Lung (tissue), 12 donors: ENCODE results near the gene TTC31. TPM values are rescaled to one million over a fixed set of nuclear protein-coding genes. Genes with fewer than 3 reads are reported as not detected.

Experiments used
- ATAC-seq: fragments of 200-7000 bp; cut with Tn5 transposase; one replicate; pipeline ENCODE4 v1.9.1; 2020; ENCODE audit warnings: moderate number of reproducible peaks; ENCODE audit not compliant: insufficient read depth, low FRiP score
- DNase-seq, 3 donors: peaks; one replicate each; pipeline ENCODE4 v3.0.0-alpha.2; 2013 to 2017
- H3K27ac ChIP-seq, 2 donors: one replicate each; pipeline ENCODE4 v1.5.1; 2013; ENCODE audit warnings: mild to moderate bottlenecking in 2 of 2, moderate library complexity in 2 of 2, control low read depth in 1 of 2, inconsistent platforms in 1 of 2, low read depth in 1 of 2, low read length in 1 of 2
- H3K27me3 ChIP-seq, 3 donors: one replicate each; pipeline ENCODE4 v1.5.1; 2013; ENCODE audit warnings: low read length in 2 of 3; ENCODE audit not compliant: control insufficient read depth in 3 of 3, insufficient read depth in 3 of 3
- H3K36me3 ChIP-seq, 4 donors: one replicate each; pipeline ENCODE4 v1.5.1; 2013; ENCODE audit warnings: low read length in 4 of 4, mild to moderate bottlenecking in 1 of 4, moderate library complexity in 1 of 4; ENCODE audit not compliant: control insufficient read depth in 4 of 4, insufficient read depth in 4 of 4
- H3K4me1 ChIP-seq, 5 donors: one replicate each; pipeline ENCODE4 v1.5.1; 2013; ENCODE audit warnings: low read length in 5 of 5, mild to moderate bottlenecking in 2 of 5, moderate library complexity in 1 of 5; ENCODE audit not compliant: control insufficient read depth in 5 of 5, insufficient read depth in 5 of 5
- H3K4me3 ChIP-seq: one replicate; pipeline ENCODE4 v1.5.1; 2013; ENCODE audit warnings: mild to moderate bottlenecking, control low read depth, moderate library complexity
- H3K9ac ChIP-seq, 2 donors: one replicate each; pipeline ENCODE4 v1.5.1; 2013; ENCODE audit warnings: low read length in 2 of 2, control low read depth in 1 of 2; ENCODE audit not compliant: insufficient read depth in 1 of 2
- H3K9me3 ChIP-seq, 4 donors: one replicate each; pipeline ENCODE4 v1.5.1; 2013; ENCODE audit warnings: low read length in 3 of 4, mild to moderate bottlenecking in 1 of 4, moderate library complexity in 1 of 4; ENCODE audit not compliant: control insufficient read depth in 4 of 4, insufficient read depth in 3 of 4
- WGBS, 2 donors: extraction: QIAGEN DNeasy Blood & Tissue Kit; methylation state at CpG; one replicate each; pipeline ENCODE4 v1.1.7; 2013; 5-methylcytosine and 5-hydroxymethylcytosine counted together
- polyA plus RNA-seq, 2 donors: library from polyadenylated mRNA; stranded (reverse); fragments of 200-250 nt; gene quantifications; one replicate each; pipeline ENCODE4 v1.2.1, GENCODE V29; 2013
- total RNA-seq, 2 donors: library from RNA; depleted of rRNA in 1 of 2; stranded (reverse); fragments of >200 nt in 1 of 2; gene quantifications; one replicate each; pipeline ENCODE4 v1.2.1, GENCODE V29; 2014 to 2021
- TF ChIP-seq, protein P1 (sequence below): IDR thresholded peaks from 2 replicates; pipeline ENCODE4 v1.5.1; 2012; ENCODE audit warnings: mild to moderate bottlenecking; ENCODE audit errors: control extremely low read depth, extremely low read depth
- donor health status: control.
- donor health status: control.
- donor health status: Bipolar disorder and iron deficiency.
- donor health status: healthy.
- donor health status: DM: yes; HTN: yes; CAD: no.

TTC31 gene
- total and polyA plus RNA-seq, 4 donors, result 13.7 to 23.7 (median 20.0) TPM

- H3K9ac ChIP-seq, result no peak overlapping the region
- TF ChIP-seq, protein P1, sequence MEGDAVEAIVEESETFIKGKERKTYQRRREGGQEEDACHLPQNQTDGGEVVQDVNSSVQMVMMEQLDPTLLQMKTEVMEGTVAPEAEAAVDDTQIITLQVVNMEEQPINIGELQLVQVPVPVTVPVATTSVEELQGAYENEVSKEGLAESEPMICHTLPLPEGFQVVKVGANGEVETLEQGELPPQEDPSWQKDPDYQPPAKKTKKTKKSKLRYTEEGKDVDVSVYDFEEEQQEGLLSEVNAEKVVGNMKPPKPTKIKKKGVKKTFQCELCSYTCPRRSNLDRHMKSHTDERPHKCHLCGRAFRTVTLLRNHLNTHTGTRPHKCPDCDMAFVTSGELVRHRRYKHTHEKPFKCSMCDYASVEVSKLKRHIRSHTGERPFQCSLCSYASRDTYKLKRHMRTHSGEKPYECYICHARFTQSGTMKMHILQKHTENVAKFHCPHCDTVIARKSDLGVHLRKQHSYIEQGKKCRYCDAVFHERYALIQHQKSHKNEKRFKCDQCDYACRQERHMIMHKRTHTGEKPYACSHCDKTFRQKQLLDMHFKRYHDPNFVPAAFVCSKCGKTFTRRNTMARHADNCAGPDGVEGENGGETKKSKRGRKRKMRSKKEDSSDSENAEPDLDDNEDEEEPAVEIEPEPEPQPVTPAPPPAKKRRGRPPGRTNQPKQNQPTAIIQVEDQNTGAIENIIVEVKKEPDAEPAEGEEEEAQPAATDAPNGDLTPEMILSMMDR, result no peak
- H3K4me3 ChIP-seq, result no peak overlapping the region
- no peak overlapping the region for H3K27ac ChIP-seq
- ATAC-seq (no peak), DNase-seq (no peak)
- peaks cover 10 to 37% (median 24%) of the 10 kb centered on the region in 4 donors for H3K36me3 ChIP-seq
- no peaks in the 10 kb centered on the region for H3K9me3 ChIP-seq
- no peaks in the 10 kb centered on the region for H3K27me3 ChIP-seq
- H3K4me1 ChIP-seq, result peaks cover 8 to 23% (median 11%) of the 10 kb centered on the region in 5 donors
- WGBS, 2 donors, result 72 to 83% methylated on average over 7 of the region's 7 CpGs
Observed at GRCh38 chr2:74531666-74532065, 48.8 kb downstream of the TTC31 start.

DNA sequence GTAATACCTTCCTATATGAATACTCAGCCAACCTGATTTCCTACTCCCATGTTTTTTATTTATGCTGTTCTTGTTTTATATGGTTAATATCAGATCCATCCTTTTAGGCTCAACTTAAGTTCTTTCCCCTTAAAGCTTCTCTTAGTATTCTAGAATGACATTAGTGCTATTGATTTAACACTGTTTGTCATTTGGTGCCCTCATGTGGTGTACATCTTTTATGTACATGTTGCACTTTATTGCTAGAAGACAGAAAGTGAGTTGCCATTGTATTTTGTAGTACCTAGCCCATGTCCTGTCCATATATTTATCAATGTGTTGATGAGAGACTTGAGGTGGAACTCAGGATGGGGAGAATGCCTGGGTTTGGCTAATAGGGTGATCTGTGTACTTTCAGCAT lies 49.3 kb downstream of the TTC31 start:
- TF ChIP-seq, protein P1, result peak; percentile 6
- no peak overlapping the region for H3K27ac ChIP-seq
- H3K27me3 ChIP-seq, result no peaks in the 10 kb centered on the region
- peaks cover 5 to 32% (median 20%) of the 10 kb centered on the region in 4 donors for H3K36me3 ChIP-seq
- DNase-seq (peak in 2 of 3 donors; percentile 62 to 71), ATAC-seq (no peak)
- no peaks in the 10 kb centered on the region for H3K9me3 ChIP-seq
- H3K9ac ChIP-seq, result no peak overlapping the region
- H3K4me1 ChIP-seq, result peaks cover 8 to 23% (median 11%) of the 10 kb centered on the region in 5 donors
- H3K4me3 ChIP-seq, result no peak overlapping the region

DNA sequence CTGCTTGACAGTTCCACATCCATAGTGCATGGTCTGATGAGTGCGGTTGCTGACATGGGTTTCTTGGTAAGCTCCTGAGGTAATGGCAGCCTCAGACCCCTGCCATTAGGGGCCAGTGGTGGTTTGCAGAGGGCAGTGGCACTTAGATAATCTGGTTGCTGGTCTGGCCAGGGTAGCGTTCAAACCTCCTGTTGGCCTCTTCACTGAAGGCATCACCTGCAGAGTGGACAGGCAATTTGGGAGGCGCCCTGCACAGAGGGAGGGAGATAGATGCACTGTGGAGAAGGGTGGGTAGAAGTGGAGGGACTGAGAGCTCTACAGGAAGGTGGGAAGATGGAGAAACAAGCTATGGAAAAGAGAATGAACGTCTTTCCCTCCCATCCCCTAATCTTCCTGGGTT lies 50.6 kb downstream of the TTC31 start:
- TF ChIP-seq, protein P1, result no peak
- DNase-seq, result no peak
- WGBS, 2 donors, result 83 to 88% methylated on average over 4 of the region's 4 CpGs

GRCh38 chr2:74534411-74534810 lies 51.5 kb downstream of the TTC31 start:
- Histone ChIP-seq H3K9ac (no peak overlapping the region), H3K27ac (no peak overlapping the region), H3K36me3 (peaks cover 5 to 23% (median 12%) of the 10 kb centered on the region in 4 donors), H3K4me1 (peaks cover 0 to 12% (median 5%) of the 10 kb centered on the region in 5 donors), H3K27me3 (no peaks in the 10 kb centered on the region), H3K9me3 (no peaks in the 10 kb centered on the region), H3K4me3 (no peak overlapping the region)
- DNase-seq (no peak), ATAC-seq (no peak)
- 84 to 87% methylated on average over 12 of the region's 12 CpGs for WGBS, 2 donors
- TF ChIP-seq, protein P1, result no peak

More for the DNA sequence above, 50.6 kb downstream of the TTC31 start:
- H3K36me3 ChIP-seq, result peaks cover 5 to 23% (median 13%) of the 10 kb centered on the region in 4 donors
- H3K9ac ChIP-seq, result no peak overlapping the region
- H3K9me3 ChIP-seq, result no peaks in the 10 kb centered on the region
- no peak overlapping the region for H3K4me3 ChIP-seq
- H3K4me1 ChIP-seq, result peaks cover 3 to 17% (median 8%) of the 10 kb centered on the region in 5 donors
- no peak for ATAC-seq
- no peaks in the 10 kb centered on the region for H3K27me3 ChIP-seq
- no peak overlapping the region for H3K27ac ChIP-seq
